CD14-positive monocyte (primary cell): Measurements from ENCODE around the gene SEMA3F. TPM values are rescaled to one million over a fixed set of nuclear protein-coding genes. Genes with fewer than 3 reads are reported as not detected.

ENCODE experiments used
- DNase-seq, 3 donors: peaks; one replicate each; pipeline ENCODE4 v3.0.0-alpha.2; 2011 to 2022
- H2AFZ ChIP-seq: 2 replicates; pipeline ENCODE4 v1.6.0; 2012; ENCODE audit warnings: mild to moderate bottlenecking, low read depth, low read length, inconsistent platforms; ENCODE audit not compliant: insufficient read depth, poor library complexity, severe bottlenecking
- H3K27ac ChIP-seq, 2 donors: 1 replicate in 1 of 2; 2 replicates in 1 of 2; pipeline ENCODE4 v1.5.1; 2012 to 2013; ENCODE audit warnings: low read length in 2 of 2, control low read depth in 1 of 2, inconsistent platforms in 1 of 2, low read depth in 1 of 2, mild to moderate bottlenecking in 1 of 2
- H3K27me3 ChIP-seq, 2 donors: one replicate each; pipeline versions ENCODE4 v1.6.0 to v1.6.1; 2011 to 2013; ENCODE audit warnings: low read length in 2 of 2; ENCODE audit not compliant: control insufficient read depth in 2 of 2, insufficient read depth in 2 of 2
- H3K36me3 ChIP-seq, 2 donors: replicated peaks in 1 of 2; 1 replicate in 1 of 2; 2 replicates in 1 of 2; pipeline versions ENCODE4 v1.5.1 to v1.6.1; 2012 to 2013; ENCODE audit warnings: low read length in 2 of 2, control low read depth in 1 of 2, inconsistent platforms in 1 of 2, mild to moderate bottlenecking in 1 of 2; ENCODE audit not compliant: insufficient read depth in 2 of 2, control insufficient read depth in 1 of 2
- H3K4me1 ChIP-seq, 2 donors: 1 replicate in 1 of 2; 2 replicates in 1 of 2; pipeline versions ENCODE4 v1.5.1 to v1.6.1; 2012 to 2013; ENCODE audit warnings: low read length in 2 of 2, control low read depth in 1 of 2, inconsistent platforms in 1 of 2, mild to moderate bottlenecking in 1 of 2, moderate library complexity in 1 of 2; ENCODE audit not compliant: insufficient read depth in 2 of 2, control insufficient read depth in 1 of 2
- H3K4me2 ChIP-seq: replicated peaks from 2 replicates; pipeline ENCODE3; 2012; ENCODE audit warnings: low read length, moderate library complexity, mild to moderate bottlenecking; ENCODE audit not compliant: poor library complexity, severe bottlenecking; ENCODE audit errors: extremely low read depth
- H3K4me3 ChIP-seq, 3 experiments: fragments of 200-600 bp in 1 of 3; sonication (generic) in 1 of 3; replicated peaks in 1 of 3; 1 replicate in 2 of 3; 2 replicates in 1 of 3; pipeline ENCODE4 v1.5.1; 2011 to 2013; ENCODE audit warnings: low read length in 3 of 3, mild to moderate bottlenecking in 3 of 3, control low read depth in 2 of 3, low read depth in 2 of 3, inconsistent platforms in 1 of 3, moderate library complexity in 1 of 3
- H3K79me2 ChIP-seq: 2 replicates; pipeline ENCODE4 v1.6.0; 2012; ENCODE audit warnings: mild to moderate bottlenecking, control low read depth, inconsistent platforms, low read length, moderate library complexity; ENCODE audit not compliant: insufficient read depth
- H3K9ac ChIP-seq: 2 replicates; pipeline ENCODE4 v1.6.0; 2017; ENCODE audit warnings: low read length, mild to moderate bottlenecking; ENCODE audit not compliant: insufficient read depth, poor library complexity, severe bottlenecking
- H3K9me3 ChIP-seq, 2 donors: replicated peaks in 1 of 2; 1 replicate in 1 of 2; 2 replicates in 1 of 2; pipeline versions ENCODE4 v1.5.1 to v1.6.1; 2012 to 2013; ENCODE audit warnings: low read length in 2 of 2, control low read depth in 1 of 2; ENCODE audit not compliant: control insufficient read depth in 1 of 2, insufficient read depth in 1 of 2
- H4K20me1 ChIP-seq: 2 replicates; pipeline ENCODE4 v1.6.0; 2012; ENCODE audit warnings: mild to moderate bottlenecking, low read length, control low read depth, moderate library complexity; ENCODE audit not compliant: insufficient read depth
- H3K27ac Mint-ChIP-seq, 7 donors: one replicate each; pipeline ENCODE4 v1.8.0; 2020; ENCODE audit warnings: mild to moderate bottlenecking in 7 of 7, mixed read lengths in 7 of 7, moderate library complexity in 6 of 7, inconsistent platforms in 2 of 7
- H3K27me3 Mint-ChIP-seq, 3 donors: one replicate each; pipeline ENCODE4 v1.8.0; 2021 to 2022; ENCODE audit warnings: low read depth in 3 of 3, mild to moderate bottlenecking in 3 of 3, mixed read lengths in 3 of 3, moderate library complexity in 3 of 3, inconsistent platforms in 1 of 3
- H3K36me3 Mint-ChIP-seq, 2 donors: one replicate each; pipeline ENCODE4 v1.8.0; 2020; ENCODE audit warnings: mixed read lengths in 2 of 2, inconsistent platforms in 1 of 2, mild to moderate bottlenecking in 1 of 2
- H3K4me1 Mint-ChIP-seq: one replicate; pipeline ENCODE4 v1.8.0; 2020; ENCODE audit warnings: mild to moderate bottlenecking, mixed read lengths
- H3K4me3 Mint-ChIP-seq, 2 donors: one replicate each; pipeline ENCODE4 v1.8.0; 2020; ENCODE audit warnings: mild to moderate bottlenecking in 2 of 2, mixed read lengths in 2 of 2, moderate library complexity in 1 of 2
- H3K9me3 Mint-ChIP-seq, 7 donors: one replicate each; pipeline ENCODE4 v1.8.0; 2020 to 2022; ENCODE audit warnings: mixed read lengths in 7 of 7, mild to moderate bottlenecking in 6 of 7, moderate library complexity in 6 of 7, inconsistent platforms in 2 of 7
- WGBS: methylation state at CpG from one replicate; pipeline ENCODE4 v1.1.5; 2013; ENCODE audit warnings: missing lambda C conversion rate; ENCODE audit not compliant: insufficient coverage; 5-methylcytosine and 5-hydroxymethylcytosine counted together
- intact Hi-C, 2 donors: fragments of 100-400 bp; cut with micrococcal nuclease; formaldehyde crosslinking; loops; one replicate each; pipeline versions ENCODE4 v1.15.0 to v1.15.1; 2023
- polyA plus RNA-seq, 3 donors: library from polyadenylated mRNA; depleted of rRNA in 1 of 3; unstranded in 2 of 3; stranded (reverse) in 1 of 3; fragments of 300-500 nt in 2 of 3; fragments of >200 nt in 1 of 3; fragmentation: Illumina TruSeq in 2 of 3; gene quantifications; 1 replicate in 2 of 3; 2 replicates in 1 of 3; pipeline ENCODE4 v1.2.3, GENCODE V29; 2012 to 2021
- TF ChIP-seq, protein P1 (sequence below): fragments of 200-600 bp; IDR thresholded peaks from one replicate; pipeline ENCODE4 v1.8.0; 2022; ENCODE audit warnings: antibody characterized with exemption, mild to moderate bottlenecking

Gene SEMA3F
- polyA plus RNA-seq, 3 donors, result 0.01 TPM; not detected in 2

DNA sequence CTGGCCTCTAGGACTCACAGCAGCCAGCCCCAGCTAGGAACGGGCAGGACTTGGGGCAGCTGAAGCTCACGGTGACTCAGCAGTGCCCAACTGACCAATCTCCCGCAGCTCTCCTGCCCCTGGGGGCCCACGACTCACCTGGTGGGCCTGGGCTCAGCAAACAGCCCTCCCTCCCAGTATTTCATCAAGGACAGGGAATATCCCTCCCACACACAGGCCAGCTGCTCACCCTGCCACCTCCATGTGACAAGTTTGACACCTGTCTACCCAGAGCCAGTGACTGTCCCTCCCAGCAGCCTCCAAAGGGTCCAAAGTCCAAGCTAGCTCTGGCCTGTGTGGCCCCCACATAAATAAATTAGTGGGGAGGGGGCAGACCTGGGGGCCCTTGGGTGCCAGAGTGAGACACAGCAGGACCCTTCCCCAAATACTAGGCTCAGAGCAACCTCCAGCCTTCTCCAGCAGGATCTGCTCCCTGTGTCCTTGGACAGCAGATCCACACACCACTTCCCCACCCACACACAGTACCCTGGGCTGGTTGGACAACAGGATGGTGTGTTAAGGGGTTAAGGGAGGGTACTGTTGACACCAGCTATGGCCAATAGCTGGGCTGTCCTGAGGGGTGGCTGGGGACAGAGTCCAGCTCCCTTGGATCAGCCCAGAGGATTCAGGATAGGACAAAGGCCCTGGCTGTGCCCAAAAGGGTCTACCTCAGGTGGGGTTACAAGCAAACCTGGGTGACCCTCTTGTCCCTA, 40.6 kb downstream of the SEMA3F start:
- peaks cover 19 to 30% of the 10 kb centered on the region in 2 donors for H3K4me1 ChIP-seq
- peak overlapping the region in 1 of 2 donors; percentile 51 for H3K4me3 Mint-ChIP-seq
- no peak overlapping the region for H3K4me3 ChIP-seq
- peaks cover 48 to 58% (median 51%) of the 10 kb centered on the region in 3 donors for H3K27me3 Mint-ChIP-seq
- DNase-seq, result no peak
- peaks cover 22% of the 10 kb centered on the region for H3K4me1 Mint-ChIP-seq
- H3K79me2 ChIP-seq, result no peaks in the 10 kb centered on the region
- H3K9ac ChIP-seq, result no peak overlapping the region
- WGBS, result 73% methylated on average over 4 of the region's 4 CpGs
- intact Hi-C loops, result loop anchor here in 1 of 2 donors (2.0 kb wide), 1 partner anchor 31 kb away; no protein-coding TSS in a partner anchor
- TF ChIP-seq, protein P1, sequence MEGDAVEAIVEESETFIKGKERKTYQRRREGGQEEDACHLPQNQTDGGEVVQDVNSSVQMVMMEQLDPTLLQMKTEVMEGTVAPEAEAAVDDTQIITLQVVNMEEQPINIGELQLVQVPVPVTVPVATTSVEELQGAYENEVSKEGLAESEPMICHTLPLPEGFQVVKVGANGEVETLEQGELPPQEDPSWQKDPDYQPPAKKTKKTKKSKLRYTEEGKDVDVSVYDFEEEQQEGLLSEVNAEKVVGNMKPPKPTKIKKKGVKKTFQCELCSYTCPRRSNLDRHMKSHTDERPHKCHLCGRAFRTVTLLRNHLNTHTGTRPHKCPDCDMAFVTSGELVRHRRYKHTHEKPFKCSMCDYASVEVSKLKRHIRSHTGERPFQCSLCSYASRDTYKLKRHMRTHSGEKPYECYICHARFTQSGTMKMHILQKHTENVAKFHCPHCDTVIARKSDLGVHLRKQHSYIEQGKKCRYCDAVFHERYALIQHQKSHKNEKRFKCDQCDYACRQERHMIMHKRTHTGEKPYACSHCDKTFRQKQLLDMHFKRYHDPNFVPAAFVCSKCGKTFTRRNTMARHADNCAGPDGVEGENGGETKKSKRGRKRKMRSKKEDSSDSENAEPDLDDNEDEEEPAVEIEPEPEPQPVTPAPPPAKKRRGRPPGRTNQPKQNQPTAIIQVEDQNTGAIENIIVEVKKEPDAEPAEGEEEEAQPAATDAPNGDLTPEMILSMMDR, result no peak
- no peaks in the 10 kb centered on the region for H3K36me3 ChIP-seq
- H2AFZ ChIP-seq, result no peak overlapping the region
- peaks cover 15 to 40% of the 10 kb centered on the region in 2 donors for H3K27me3 ChIP-seq
- H3K4me2 ChIP-seq, result no peak overlapping the region
- peak overlapping the region in 1 of 7 donors; percentile 54 for H3K27ac Mint-ChIP-seq
- H3K27ac ChIP-seq, result no peak overlapping the region
- H3K9me3 ChIP-seq, result peaks cover 0 to 10% of the 10 kb centered on the region in 2 donors
- H3K9me3 Mint-ChIP-seq, result peaks cover 0 to 11% (median 5%) of the 10 kb centered on the region in 7 donors
- no peaks in the 10 kb centered on the region for H4K20me1 ChIP-seq
- no peaks in the 10 kb centered on the region for H3K36me3 Mint-ChIP-seq

DNA sequence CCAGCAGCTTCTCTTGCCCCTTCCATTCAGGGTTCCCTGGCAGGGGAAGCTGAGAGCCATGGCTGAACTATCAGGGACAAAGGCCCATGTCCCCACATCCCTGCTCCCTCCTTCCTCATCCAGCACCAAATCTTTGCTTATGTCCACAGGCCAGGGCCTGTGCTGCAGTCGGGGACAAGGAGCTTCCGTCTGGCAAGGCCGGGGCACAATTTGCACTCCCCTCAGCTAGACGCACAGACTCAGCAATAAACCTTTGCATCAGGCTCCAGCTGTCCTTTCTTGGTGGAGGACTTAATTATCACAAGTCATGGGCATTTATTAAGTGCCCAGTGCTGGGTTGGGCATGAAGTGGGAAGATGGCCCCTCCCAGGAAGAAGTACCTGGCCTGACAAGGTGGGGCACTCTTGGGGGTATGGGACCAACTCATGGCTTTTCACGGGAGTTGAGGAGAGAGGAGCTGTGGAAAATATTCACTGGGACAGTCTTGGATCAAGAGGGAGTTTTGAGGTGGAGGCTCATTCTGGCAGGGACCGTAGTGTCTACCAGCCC, 41.2 kb downstream of the SEMA3F start:
- no peaks in the 10 kb centered on the region for H3K36me3 Mint-ChIP-seq

More for the DNA sequence above, 41.2 kb downstream of the SEMA3F start:
- Mint-ChIP-seq H3K27ac (no peak overlapping the region), H3K4me1 (peaks cover 16% of the 10 kb centered on the region), H3K27me3 (peaks cover 48 to 62% (median 55%) of the 10 kb centered on the region in 3 donors), H3K4me3 (peak overlapping the region in 1 of 2 donors; percentile 26), H3K9me3 (peaks cover 0 to 11% (median 5%) of the 10 kb centered on the region in 7 donors)
- Histone ChIP-seq H3K4me2 (no peak overlapping the region), H3K9me3 (peaks cover 0 to 10% of the 10 kb centered on the region in 2 donors), H3K36me3 (no peaks in the 10 kb centered on the region), H2AFZ (no peak overlapping the region), H3K79me2 (no peaks in the 10 kb centered on the region), H3K27me3 (peaks cover 15 to 40% of the 10 kb centered on the region in 2 donors), H3K4me3 (no peak overlapping the region), H4K20me1 (no peaks in the 10 kb centered on the region), H3K4me1 (peaks cover 12 to 24% of the 10 kb centered on the region in 2 donors), H3K9ac (no peak overlapping the region), H3K27ac (no peak overlapping the region)
- TF ChIP-seq, protein P1, result no peak
- intact Hi-C loops, result loop anchor here in 1 of 2 donors (2.0 kb wide), 1 partner anchor 30 kb away; no protein-coding TSS in a partner anchor
- DNase-seq, result no peak
- WGBS, result 95% methylated on average over 4 of the region's 6 CpGs
